KBM-7 (cell line): ENCODE measurements around the gene POU2AF1.
"Not testable (repeated sequence)": the region's sequence is repeated elsewhere in the genome, so short reads cannot be mapped to it uniquely, and the experiment has no call there.

Experiments
- DNase-seq: peaks from one replicate; pipeline ENCODE4 v3.0.0-alpha.2; 2015
- in situ Hi-C: fragments of 300-500 bp; cut with MboI; formaldehyde crosslinking; loops from 2 replicates; pipeline ENCODE4 v1.14.3; 2020; ENCODE audit warnings: low sequenced_read_pairs, low pct_unique_long_range_greater_than_20kb, mixed read lengths

The POU2AF1 gene

GRCh38 chr11:111334532-111335502 is 44.3 kb downstream of the POU2AF1 start:
- no peak for DNase-seq
- in situ Hi-C loops: no loop called here

- DNase-seq: no peak
- in situ Hi-C loops: no loop called here
Observed at GRCh38 chr11:111331711-111332479, 47.2 kb downstream of the POU2AF1 start.

- no peak for DNase-seq
- in situ Hi-C loops: no loop called here
Observed at GRCh38 chr11:111330234-111330893, 48.7 kb downstream of the POU2AF1 start.

GRCh38 chr11:111329306-111330204 is 49.5 kb downstream of the POU2AF1 start:
- in situ Hi-C loops: no loop called here
- DNase-seq: no peak

- in situ Hi-C loops: no loop called here
- DNase-seq: no peak
Observed at GRCh38 chr11:111327908-111328624, 51.0 kb downstream of the POU2AF1 start.

GRCh38 chr11:111326824-111327223 is 52.3 kb downstream of the POU2AF1 start:
- in situ Hi-C loops: no loop called here
- DNase-seq: no peak

- in situ Hi-C loops: no loop called here
- no peak for DNase-seq
Observed at GRCh38 chr11:111325259-111325658, 53.8 kb downstream of the POU2AF1 start.

GRCh38 chr11:111324277-111324720 is 54.8 kb downstream of the POU2AF1 start:
- no peak for DNase-seq
- in situ Hi-C loops: no loop called here

- in situ Hi-C loops: no loop called here
- no peak for DNase-seq
Observed at GRCh38 chr11:111322534-111322933, 56.5 kb downstream of the POU2AF1 start.

GRCh38 chr11:111320728-111321568 is 58.1 kb downstream of the POU2AF1 start:
- in situ Hi-C loops: no loop called here
- no peak for DNase-seq

GRCh38 chr11:111320199-111320598 is 58.9 kb downstream of the POU2AF1 start:
- in situ Hi-C loops, DNase-seq: not testable (repeated sequence)

- no peak for DNase-seq
- in situ Hi-C loops: no loop called here
Observed at GRCh38 chr11:111319296-111319695, 59.8 kb downstream of the POU2AF1 start.

GRCh38 chr11:111312076-111312475 is 67.0 kb downstream of the POU2AF1 start:
- DNase-seq: no peak
- in situ Hi-C loops: no loop called here

GRCh38 chr11:111310723-111311122 is 68.4 kb downstream of the POU2AF1 start:
- no peak for DNase-seq
- in situ Hi-C loops: no loop called here

- no peak for DNase-seq
- in situ Hi-C loops: no loop called here
Observed at GRCh38 chr11:111310088-111310487, 69.0 kb downstream of the POU2AF1 start.

- in situ Hi-C loops: no loop called here
- no peak for DNase-seq
Observed at GRCh38 chr11:111309215-111309915, 69.7 kb downstream of the POU2AF1 start.

GRCh38 chr11:111308140-111308539 is 70.9 kb downstream of the POU2AF1 start:
- no peak for DNase-seq

More at GRCh38 chr11:111308140-111308539, 70.9 kb downstream of the POU2AF1 start:
- in situ Hi-C loops: no loop called here
